K562 (cell line): ENCODE measurements around the gene MIER2. TPM values are rescaled to one million over a fixed set of nuclear protein-coding genes. Genes with fewer than 3 reads are reported as not detected.
"Not testable (repeated sequence)": the region's sequence is repeated elsewhere in the genome, so short reads cannot be mapped to it uniquely, and the experiment has no call there.

Experiments
- ATAC-seq: fragments of 200-7000 bp; cut with Tn5 transposase; 3 replicates; pipeline ENCODE4 v1.9.1; 2020; ENCODE audit warnings: moderate library complexity
- BruUV-seq: library from RNA; stranded (reverse); fragments of 400-500 nt; replicated peaks from 2 replicates; lab custom pipeline; 2021; lab: Mats Ljungman, UMichigan
- CTCF ChIA-PET: fragments of 300-600 bp; formaldehyde crosslinking; extraction: SDS; loops from one replicate; lab custom pipeline; 2021; ENCODE audit warnings: low intra/inter-chr PET ratio; lab: Yijun Ruan, JAX
- POLR2A ChIA-PET: fragments of 300-600, 350-650 bp; sonication (Branson Sonifier 250); formaldehyde crosslinking; extraction: SDS; loops from one replicate; lab custom pipeline; 2021; ENCODE audit warnings: antibody characterized with exemption, inconsistent platforms; lab: Yijun Ruan, JAX
- DNase-seq, 4 experiments: peaks; one replicate each; pipeline versions ENCODE4 v3.0.0 to v3.0.0-alpha.2; 2011 to 2018; ENCODE audit warnings: low spot score in 3 of 4, mixed read lengths in 3 of 4; ENCODE audit errors: extremely low read depth in 1 of 4
- FAIRE-seq: peaks from 2 replicates; lab custom pipeline; 2011; peaks lifted over from hg19 to GRCh38; lab: Jason Lieb, UNC
- H2AFZ ChIP-seq: 2 replicates; pipeline ENCODE4 v1.6.0; 2011; ENCODE audit warnings: low read depth, low read length, control low read depth, inconsistent platforms
- H3K27ac ChIP-seq: fragments of 200-600 bp; 3 replicates; pipeline ENCODE4 v1.8.0; 2011; ENCODE audit warnings: low read depth, mild to moderate bottlenecking, control low read depth, inconsistent platforms, low read length, moderate library complexity, mixed read lengths; ENCODE audit errors: extremely low read depth
- H3K27me3 ChIP-seq, 2 experiments: fragments of 300-600 bp in 1 of 2; 2 replicates in 1 of 2; 3 replicates in 1 of 2; pipeline versions ENCODE4 v1.6.0 to v1.8.0; 2011; ENCODE audit warnings: inconsistent platforms in 2 of 2, low read length in 2 of 2, mild to moderate bottlenecking in 1 of 2, mixed read lengths in 1 of 2, moderate library complexity in 1 of 2; ENCODE audit not compliant: control insufficient read depth in 2 of 2, insufficient read depth in 2 of 2
- H3K36me3 ChIP-seq: fragments of 300-600 bp; 3 replicates; pipeline ENCODE4 v1.8.0; 2011; ENCODE audit warnings: mild to moderate bottlenecking, low read length, inconsistent platforms; ENCODE audit not compliant: control insufficient read depth, insufficient read depth
- H3K4me1 ChIP-seq, 2 experiments: fragments of 200-600 bp in 1 of 2; replicated peaks in 1 of 2; 2 replicates in 1 of 2; 3 replicates in 1 of 2; pipeline versions ENCODE4 v1.5.1 to v1.8.0; 2011; ENCODE audit warnings: inconsistent platforms in 2 of 2, low read length in 2 of 2, mild to moderate bottlenecking in 1 of 2, mixed read lengths in 1 of 2, moderate library complexity in 1 of 2; ENCODE audit not compliant: control insufficient read depth in 2 of 2, insufficient read depth in 2 of 2
- H3K4me2 ChIP-seq: 2 replicates; pipeline ENCODE4 v1.6.1; 2011; ENCODE audit warnings: low read length, control low read depth, inconsistent platforms, mixed read lengths; ENCODE audit not compliant: insufficient read depth
- H3K4me3 ChIP-seq: fragments of 200-600 bp; sonication (generic), shearing (Covaris generic); 2 replicates; pipeline ENCODE4 v1.5.1; 2016; ENCODE audit warnings: control low read depth, inconsistent platforms
- H3K79me2 ChIP-seq: fragments of 200-600 bp; 3 replicates; pipeline ENCODE4 v1.8.0; 2011; ENCODE audit warnings: low read length, inconsistent platforms; ENCODE audit not compliant: control insufficient read depth, insufficient read depth
- H3K9ac ChIP-seq, 2 experiments: 2 replicates each; pipeline versions ENCODE4 v1.6.0 to v1.6.1; 2011; ENCODE audit warnings: low read depth in 2 of 2, low read length in 2 of 2, control low read depth in 1 of 2, inconsistent platforms in 1 of 2, mild to moderate bottlenecking in 1 of 2, mixed read lengths in 1 of 2; ENCODE audit not compliant: insufficient read depth in 1 of 2
- H3K9me1 ChIP-seq: one replicate; pipeline ENCODE4 v1.6.0; 2011; ENCODE audit warnings: inconsistent platforms, mild to moderate bottlenecking, low read length, moderate library complexity; ENCODE audit not compliant: control insufficient read depth, insufficient read depth
- H3K9me3 ChIP-seq: replicated peaks from 2 replicates; pipeline ENCODE4 v1.5.1; 2011; ENCODE audit warnings: low read depth, low read length, inconsistent platforms; ENCODE audit not compliant: control insufficient read depth, insufficient read depth
- H4K20me1 ChIP-seq: replicated peaks from 2 replicates; pipeline ENCODE4 v1.6.1; 2011; ENCODE audit warnings: low read length, inconsistent platforms, mixed read lengths; ENCODE audit not compliant: control insufficient read depth, insufficient read depth
- CTCF ChIP-seq, 3 experiments: IDR thresholded peaks in 2 of 3; conservative IDR thresholded peaks in 1 of 3; 2 replicates each; pipeline ENCODE4 v1.5.1; 2011 to 2012; ENCODE audit warnings: low read length in 3 of 3, mild to moderate bottlenecking in 3 of 3, control low read depth in 2 of 3, improper control_type of control experiment in 1 of 3, inconsistent platforms in 1 of 3, low read depth in 1 of 3, mixed read lengths in 1 of 3, moderate library complexity in 1 of 3; ENCODE audit not compliant: insufficient read depth in 2 of 3
- WGBS: fragments of 100-300 bp; shearing (Covaris generic); methylation state at CpG from one replicate; pipeline ENCODE4 v1.1.6; 2016; ENCODE audit warnings: low coverage, mixed read lengths; ENCODE audit not compliant: insufficient coverage; ENCODE audit errors: missing lambda C conversion rate; 5-methylcytosine and 5-hydroxymethylcytosine counted together
- in situ Hi-C: fragments of 300-500 bp; cut with MboI; formaldehyde crosslinking; loops from 4 replicates; pipeline ENCODE4 v1.15.0; 2018; ENCODE audit warnings: inconsistent platforms, mixed read lengths
- intact Hi-C: fragments of 100-400 bp; cut with micrococcal nuclease; formaldehyde crosslinking; loops from 2 replicates; pipeline ENCODE4 v1.14.2; 2022
- polyA plus RNA-seq, 8 experiments: library from polyadenylated mRNA; depleted of rRNA in 4 of 8; stranded (reverse) in 5 of 8; unstranded in 3 of 8; fragments of >200 nt; fragmentation: Nextera tagmentation in 2 of 8; fragmentation: Illumina TruSeq in 1 of 8; extraction: Ambion mirVana in 2 of 8; extraction: Trizol in 1 of 8; gene quantifications; 2 replicates each; pipeline versions ENCODE4 v1.2.1 to v1.2.3, GENCODE V29; 2011 to 2014; ENCODE audit warnings: inconsistent platforms in 1 of 8, missing spikeins in 1 of 8
- total RNA-seq, 7 experiments: library from RNA; depleted of rRNA in 6 of 7; stranded (reverse); fragments of >200 nt in 6 of 7; fragmentation: Illumina TruSeq in 2 of 7; extraction: Trizol in 2 of 7; gene quantifications; 2 replicates each; pipeline versions ENCODE4 v1.2.1 to v1.2.3, GENCODE V29; 2011 to 2021; ENCODE audit warnings: low replicate concordance in 1 of 7

Gene MIER2
- total and polyA plus RNA-seq, 9 of the 15 experiments (the other 6 are each of a cell fraction or from before 2014, with no cell fraction given) = 0.46 to 34.7 (median 15.6) TPM

GRCh38 chr19:386632-387301, 42.2 kb upstream of the MIER2 start:
- H3K9me1 ChIP-seq, H3K9me3 ChIP-seq, in situ Hi-C loops, H3K36me3 ChIP-seq, H4K20me1 ChIP-seq, ATAC-seq, H2AFZ ChIP-seq, H3K9ac ChIP-seq, H3K79me2 ChIP-seq, intact Hi-C loops, DNase-seq, FAIRE-seq, CTCF ChIA-PET, H3K4me3 ChIP-seq, H3K27ac ChIP-seq, BruUV-seq, H3K4me2 ChIP-seq, POLR2A ChIA-PET: not testable (repeated sequence)
- H3K27me3 ChIP-seq = peaks cover 36 to 62% of the 10 kb centered on the region in 2 experiments
- peaks cover 2 to 20% of the 10 kb centered on the region in 2 experiments; a peak in 3 of 5 replicates for H3K4me1 ChIP-seq
- 0% methylated on average over 6 of the region's 22 CpGs for WGBS

GRCh38 chr19:386189-386588, 41.6 kb upstream of the MIER2 start:
- H3K9me1 ChIP-seq, H3K36me3 ChIP-seq, POLR2A ChIA-PET, H3K79me2 ChIP-seq, H3K9me3 ChIP-seq, FAIRE-seq, DNase-seq, in situ Hi-C loops, CTCF ChIA-PET, BruUV-seq, intact Hi-C loops, H3K4me2 ChIP-seq, H2AFZ ChIP-seq, H3K9ac ChIP-seq, H3K4me3 ChIP-seq, ATAC-seq: not testable (repeated sequence)
- 2% methylated on average over 8 of the region's 8 CpGs for WGBS
- peaks cover 2 to 18% of the 10 kb centered on the region in 2 experiments; a peak in 3 of 5 replicates for H3K4me1 ChIP-seq
- TF ChIP-seq CTCF (IDR thresholded peaks at IDR 0.05 in 2 of 3, conservative IDR thresholded peaks at IDR 0.05 in 1 of 3; ENCODE audit: insufficient read depth in 2 of 3, low read depth in 1 of 3, low read length in 3 of 3) = peak in 1 of 3 experiments; percentile 17; a peak in 1 of 6 replicates
- TF ChIP-seq, all 486 proteins: peak for 1; not testable (repeated sequence) for 485
- H4K20me1 ChIP-seq, H3K27ac ChIP-seq: not testable (repeated sequence)
- H3K27me3 ChIP-seq = peaks cover 33 to 57% of the 10 kb centered on the region in 2 experiments
